ENCODE measurements around the gene GNAZ.
"Not testable (repeated sequence)": the region's sequence is repeated elsewhere in the genome, so short reads cannot be mapped to it uniquely, and the experiment has no call there.

GNAZ gene

DNA sequence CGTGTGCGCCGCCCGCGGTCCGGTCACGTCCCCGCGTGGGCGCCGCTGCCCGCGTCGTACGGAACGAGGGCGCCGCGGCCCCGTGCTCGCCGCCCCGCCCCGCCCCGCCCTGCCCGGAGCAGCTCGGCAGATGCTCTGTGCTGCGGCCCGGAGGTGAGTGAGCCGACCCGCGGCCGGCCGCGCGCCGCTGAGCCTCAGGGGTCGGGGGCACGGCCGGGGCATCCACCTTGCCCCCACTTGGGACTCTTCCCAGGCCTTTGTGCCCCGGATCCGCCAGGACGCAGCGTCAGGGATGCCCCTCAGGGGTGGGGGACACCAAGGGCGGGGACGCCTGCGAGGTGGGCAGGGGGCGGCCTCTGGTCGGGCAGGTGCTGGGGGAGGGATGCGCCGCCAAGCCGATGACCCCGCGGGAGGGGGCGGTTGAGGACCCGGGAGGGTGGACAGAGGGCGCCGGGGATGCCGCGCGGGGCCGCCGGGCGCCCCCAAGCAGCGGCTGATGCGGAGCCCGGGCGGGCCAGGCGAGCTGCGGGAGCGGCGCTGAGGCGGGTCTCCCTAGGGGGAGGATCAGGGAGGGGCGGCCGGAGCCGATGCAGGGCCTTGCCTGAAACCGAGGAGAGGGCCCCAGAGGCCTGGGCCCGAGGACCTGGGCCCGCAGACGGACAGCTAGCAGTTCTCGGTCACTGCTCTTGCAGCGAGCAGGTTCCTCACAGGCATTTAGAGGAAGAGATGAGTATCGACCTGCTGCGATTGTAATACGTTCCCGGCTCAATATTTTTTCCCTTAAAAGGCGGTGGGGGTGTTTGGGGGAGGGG is at the start of gene GNAZ:
Gene GNAZ, plus strand, starts transcription at position 102 of the 812 bp plus-strand sequence. CDS start 25,177 bp downstream, outside the sequence.
- DNase-seq (ENCODE audit: low spot score) = peak; percentile 46

DNA sequence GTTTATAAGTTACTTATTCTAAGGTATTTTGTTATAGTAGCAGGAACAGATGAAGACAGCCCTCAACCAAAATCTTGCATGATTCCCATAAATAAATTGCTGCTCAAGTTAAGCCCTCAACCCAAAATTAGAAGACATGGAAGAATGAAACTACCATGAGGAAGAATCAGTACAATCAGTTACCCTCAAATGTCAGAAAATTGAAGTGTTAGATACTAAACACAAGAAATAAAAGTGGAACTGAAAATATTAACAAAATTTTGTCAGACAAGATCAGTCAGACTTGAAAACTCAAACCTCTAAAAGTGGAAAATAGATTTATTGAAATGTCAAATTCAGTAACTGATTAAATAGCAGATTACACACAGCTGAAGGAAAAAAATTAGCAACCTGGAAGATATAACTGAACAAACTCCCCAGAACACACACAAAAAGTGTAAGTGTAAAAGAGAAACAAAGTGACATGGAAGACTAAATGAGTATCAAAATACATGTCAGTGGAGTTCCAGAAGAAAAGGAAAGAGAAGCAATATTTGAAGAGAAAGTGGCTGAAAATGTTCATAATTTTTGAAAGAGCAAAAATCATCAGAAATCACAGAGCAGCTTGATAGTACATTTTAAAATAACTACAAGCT is 49.5 kb upstream of the GNAZ start:
- no peak for DNase-seq (ENCODE audit: low spot score)

DNA sequence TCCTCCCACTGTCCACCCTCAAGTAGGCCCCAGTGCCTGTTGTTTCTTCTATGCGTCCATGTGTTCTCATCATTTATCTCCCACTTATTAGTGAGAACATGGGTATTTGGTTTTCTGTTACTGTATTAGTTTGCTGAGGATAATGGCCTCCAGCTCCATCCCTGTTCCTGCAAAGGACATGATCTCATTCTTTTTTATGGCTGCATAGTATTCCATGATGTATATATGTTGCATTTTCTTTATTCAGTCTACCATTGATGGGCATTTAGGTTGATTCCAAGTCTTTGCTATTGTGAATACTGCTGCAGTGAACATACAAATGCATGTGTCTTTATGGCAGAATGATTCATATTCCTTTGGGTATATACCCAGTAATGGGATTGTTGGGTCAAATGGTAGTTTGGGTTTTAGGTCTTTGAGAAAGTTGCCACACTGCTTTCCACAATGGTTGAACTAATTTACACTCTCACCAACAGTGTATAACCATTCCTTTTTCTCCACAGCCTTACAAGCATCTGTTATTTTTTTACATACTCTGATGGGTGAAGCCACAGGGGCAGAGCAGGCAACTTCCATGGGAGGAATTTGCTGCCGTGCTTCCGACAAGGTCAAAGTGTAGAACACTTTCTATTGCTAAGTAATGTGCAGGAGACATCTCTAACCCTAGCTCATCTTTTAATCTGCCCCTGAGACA is 48.5 kb upstream of the GNAZ start:
- DNase-seq (ENCODE audit: low spot score) = not testable (repeated sequence)

DNA sequence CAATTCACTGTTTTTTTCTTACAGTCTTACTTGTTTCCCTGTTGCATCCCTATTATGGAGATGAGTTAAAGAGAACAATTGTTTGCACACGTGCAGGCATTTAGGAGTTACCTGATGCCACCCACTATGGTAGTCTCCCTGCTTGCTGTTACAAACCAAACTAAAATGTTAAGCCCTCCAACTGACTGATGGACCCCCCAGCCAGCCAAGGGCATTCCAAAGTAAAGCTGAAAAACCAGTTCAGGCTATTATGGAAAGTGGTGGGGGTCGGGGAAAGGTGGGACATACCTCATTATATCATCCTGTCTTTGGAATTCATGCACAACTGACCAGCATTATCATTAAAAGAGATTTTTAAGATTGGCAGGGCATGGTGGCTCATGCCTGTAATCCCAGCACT is 47.0 kb upstream of the GNAZ start:
- DNase-seq (ENCODE audit: low spot score) = no peak

DNA sequence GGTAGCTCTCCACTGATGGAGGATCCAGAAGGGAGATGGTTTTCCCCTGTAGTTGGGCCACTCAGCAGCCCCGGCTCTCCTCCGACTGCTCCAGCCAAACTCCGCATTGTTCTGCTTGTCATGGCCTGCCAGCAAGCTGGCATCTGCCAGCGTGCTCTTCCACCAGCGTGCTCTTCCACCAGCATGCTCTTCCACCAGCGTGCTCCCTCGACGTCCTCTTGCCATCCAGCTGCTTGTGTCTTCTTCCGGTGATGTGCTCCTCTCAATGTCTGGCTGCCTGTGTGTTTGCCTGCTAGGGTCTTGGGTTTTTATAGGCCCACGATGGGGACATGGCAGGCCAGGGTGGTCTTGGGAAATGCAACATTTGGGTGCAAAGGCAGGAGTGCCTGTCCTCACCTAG is 43.5 kb upstream of the GNAZ start:
- no peak for DNase-seq (ENCODE audit: low spot score)

DNA sequence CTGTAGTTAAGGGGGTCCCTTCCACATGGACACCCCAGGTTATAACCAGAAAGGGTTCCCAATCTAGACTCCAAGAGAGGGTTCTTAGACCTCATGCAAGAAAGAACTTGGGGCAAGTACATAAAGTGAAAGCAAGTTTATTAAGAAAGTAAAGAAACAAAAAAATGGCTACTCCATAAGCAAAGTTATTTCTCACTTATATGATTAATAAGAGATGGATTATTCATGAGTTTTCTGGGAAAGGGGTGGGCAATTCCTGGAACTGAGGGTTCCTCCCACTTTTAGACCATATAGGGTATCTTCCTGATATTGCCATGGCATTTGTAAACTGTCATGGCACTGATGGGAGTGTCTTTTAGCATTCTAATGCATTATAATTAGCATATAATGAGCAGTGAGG is 42.5 kb upstream of the GNAZ start:
- not testable (repeated sequence) for DNase-seq (ENCODE audit: low spot score)

DNA sequence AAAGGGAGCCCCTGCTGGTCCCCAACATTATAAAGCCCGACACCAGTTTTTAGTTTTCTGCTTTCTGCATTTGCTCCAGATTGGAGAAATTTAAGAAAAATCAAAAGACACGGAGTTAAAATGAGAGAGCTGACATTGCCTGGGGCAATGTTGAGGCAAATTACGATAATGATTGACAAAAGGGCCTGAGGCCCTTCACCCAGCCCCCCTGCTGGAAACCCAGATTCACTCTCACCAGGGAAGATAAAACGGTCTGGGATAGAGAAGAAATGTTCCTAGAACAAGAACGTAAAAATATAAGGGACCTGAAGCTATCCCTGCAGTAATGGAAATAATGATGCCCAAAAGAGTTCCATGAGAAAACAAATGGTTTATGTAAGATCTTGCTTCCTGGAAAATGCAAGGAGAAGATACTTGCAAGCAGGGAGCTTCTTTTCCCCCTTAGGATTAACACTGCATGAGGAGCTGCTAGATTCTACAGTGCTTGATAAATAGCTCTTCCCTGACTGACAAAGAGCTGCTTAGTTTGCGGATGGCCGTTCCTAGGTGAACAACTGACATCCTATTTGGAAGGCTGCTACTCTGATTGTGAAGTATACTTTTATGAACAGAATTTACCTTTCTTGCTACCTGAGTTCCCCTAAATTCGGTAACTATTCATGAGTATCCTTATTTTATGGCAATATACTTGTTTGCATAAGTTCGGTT is 40.6 kb upstream of the GNAZ start:
- DNase-seq (ENCODE audit: low spot score) = no peak

DNA sequence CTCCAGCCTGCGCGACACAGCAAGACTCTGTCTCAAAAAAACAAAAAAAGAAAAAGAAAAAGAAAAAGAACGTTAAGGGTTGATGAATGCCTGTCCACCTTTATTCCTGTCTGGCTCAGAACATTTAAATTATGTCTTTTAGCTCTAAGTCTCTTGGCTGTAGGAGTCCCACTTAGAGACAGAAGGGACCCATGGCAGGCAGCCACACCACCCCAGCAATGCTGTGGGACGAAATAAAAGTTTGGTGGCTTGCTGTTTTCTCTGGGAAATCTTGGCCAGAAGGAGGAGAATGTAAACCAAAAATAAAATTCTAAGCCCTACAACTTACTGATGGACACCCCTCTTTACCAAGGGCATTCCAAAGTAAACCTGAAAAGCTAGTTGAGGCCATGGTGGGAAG is 38.9 kb upstream of the GNAZ start:
- no peak for DNase-seq (ENCODE audit: low spot score)

DNA sequence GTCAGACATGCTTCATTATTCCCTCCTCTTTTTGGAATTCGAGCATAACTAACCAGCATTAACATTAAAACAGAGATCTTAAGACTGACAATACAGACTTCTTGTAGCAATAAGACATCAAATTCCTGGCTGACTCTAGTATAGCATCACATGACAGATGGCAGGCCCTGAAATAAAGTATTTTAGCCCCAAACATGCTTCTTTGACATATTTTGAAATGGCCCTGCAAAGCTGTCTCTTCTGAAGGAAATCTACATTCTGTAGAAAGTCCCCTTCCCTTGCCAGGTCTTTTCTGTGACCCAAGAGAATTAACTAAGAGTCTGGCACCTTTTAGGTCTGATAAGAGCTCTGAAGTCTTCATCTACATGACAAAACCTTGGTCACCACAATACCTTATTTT is 38.5 kb upstream of the GNAZ start:
- no peak for DNase-seq (ENCODE audit: low spot score)

DNA sequence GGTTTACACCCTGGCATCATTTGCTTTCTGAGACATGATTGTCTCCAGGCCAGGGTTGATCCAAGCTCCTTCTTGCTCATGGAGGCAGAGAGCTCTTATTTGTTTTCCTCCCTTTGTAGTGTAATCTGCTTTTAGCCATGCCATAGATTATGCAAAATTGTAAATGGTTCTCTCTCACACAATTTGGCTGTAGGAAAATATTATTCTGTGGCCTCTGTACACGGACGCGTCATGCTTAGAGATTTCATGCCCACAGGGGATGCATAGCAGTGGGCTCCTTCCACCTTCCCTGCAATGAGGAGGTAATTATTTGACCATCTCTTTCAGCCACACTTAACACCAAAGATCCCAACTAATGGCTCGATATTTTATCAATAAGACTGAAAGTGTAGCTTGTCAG is 37.7 kb upstream of the GNAZ start:
- no peak for DNase-seq (ENCODE audit: low spot score)

DNA sequence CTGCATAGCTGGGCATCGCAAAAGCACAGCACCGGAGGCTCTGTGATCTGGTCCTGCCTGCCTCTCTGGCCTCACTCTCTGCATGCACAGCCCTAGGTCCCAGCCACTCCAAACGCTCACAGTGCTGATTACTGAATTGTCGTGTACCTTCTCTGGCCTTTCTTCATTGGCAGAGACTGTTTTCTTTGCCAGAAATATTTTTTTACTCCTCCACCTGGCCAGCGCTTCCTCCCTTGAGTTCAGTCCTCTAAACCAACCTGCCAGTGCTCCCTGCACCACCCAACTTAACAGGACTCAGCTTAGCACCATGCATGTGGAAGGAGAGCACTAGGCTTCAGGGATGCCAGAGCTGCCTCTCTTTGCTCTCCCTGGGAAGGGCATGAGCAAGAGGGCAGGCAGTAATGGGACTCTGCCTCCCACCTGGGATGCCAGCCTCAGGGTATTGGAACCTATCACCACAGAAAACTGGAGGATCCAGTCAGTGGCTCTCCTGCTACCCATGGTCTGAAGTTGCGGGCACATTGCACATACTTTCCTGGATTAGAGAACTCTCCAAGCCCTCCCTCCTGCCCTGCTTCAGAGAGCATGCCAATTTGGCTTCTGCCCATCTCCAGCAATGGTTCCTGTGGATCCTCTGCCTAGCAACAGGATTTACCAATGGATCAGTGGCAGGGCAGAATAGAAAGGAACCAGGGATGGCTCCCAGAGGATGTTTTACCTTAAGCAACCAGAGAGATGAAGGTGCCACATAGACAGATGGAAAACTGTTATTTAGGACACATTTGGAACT is 37.0 kb upstream of the GNAZ start:
- DNase-seq (ENCODE audit: low spot score) = no peak

DNA sequence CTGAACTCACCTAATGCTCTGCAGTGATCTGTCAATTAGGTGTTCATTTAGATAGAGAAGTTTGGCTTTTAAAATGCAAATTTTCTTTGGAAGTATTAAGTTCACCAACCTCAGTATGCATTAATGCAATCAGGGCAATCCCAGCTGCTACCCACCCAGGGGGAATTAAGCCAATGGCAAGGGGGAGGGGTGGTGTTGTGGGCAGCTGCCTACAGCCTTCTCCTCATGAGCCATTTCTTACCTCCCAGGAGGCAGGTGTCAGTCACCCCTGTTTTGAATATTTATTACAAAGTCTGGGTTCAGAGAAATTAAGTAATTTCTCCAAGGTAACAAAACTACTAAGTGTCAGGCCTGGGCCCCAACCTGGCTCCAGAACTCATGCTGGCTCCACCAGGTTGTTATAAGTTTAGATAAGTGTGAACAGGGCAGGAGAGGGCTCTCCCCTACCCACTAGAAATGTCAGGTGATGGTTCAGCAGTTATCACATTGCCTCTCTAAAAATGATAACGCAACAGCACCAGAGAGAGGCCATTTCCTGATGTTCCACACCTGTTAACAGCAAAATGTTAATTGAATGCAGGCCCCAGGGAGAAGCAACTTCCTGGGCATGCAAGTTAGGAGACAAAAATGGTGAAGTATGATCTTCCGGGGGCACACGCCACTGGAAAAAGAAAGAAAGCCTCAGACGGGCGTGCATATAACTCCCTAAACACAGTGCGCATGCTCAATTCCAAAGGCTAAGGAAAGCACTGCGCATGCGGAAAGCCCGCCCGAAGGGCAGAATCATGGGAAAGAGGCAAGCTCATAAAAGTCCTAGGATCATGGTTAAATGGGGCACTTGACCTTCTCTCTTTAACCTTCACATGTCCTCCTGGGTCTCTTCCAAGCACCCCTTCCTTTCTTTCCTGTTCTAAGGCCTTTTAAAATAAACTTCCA is 35.4 kb upstream of the GNAZ start:
- DNase-seq (ENCODE audit: low spot score) = peak; percentile 83

DNA sequence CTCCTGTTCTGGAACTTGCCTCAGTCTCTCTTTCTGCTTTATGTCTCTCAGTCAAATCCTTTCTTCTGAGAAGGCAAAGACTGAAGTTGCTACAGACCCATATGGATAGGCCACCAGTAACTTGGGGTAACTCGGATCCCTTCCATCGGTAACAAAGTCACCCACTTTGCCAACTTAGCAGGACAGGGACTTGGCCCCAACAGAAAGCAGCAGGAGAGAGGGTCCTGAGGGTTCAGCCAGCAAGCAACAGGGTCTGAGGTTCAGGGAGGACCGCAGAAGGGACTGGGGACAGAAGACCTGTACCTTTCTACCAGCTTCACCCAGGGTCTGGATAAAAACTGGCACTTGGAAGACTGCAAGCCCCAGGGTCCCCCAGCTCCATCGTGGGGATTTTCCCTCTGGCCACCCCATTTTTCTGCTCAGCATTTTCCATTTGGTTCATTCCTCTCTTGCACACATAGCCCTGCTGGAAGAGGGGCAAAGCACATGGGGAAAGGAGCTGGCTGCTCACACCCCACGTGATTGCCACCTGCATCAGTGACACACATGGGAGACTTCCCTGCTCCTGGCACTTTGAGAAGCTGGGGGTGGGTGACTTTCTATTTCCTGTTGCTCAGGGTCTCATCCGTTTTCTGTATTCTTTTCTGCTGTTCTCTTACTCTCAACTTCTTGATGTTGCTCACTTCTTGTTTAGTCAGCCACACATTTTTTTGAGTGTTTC is 34.6 kb upstream of the GNAZ start:
- DNase-seq (ENCODE audit: low spot score) = peak; percentile 92

DNA sequence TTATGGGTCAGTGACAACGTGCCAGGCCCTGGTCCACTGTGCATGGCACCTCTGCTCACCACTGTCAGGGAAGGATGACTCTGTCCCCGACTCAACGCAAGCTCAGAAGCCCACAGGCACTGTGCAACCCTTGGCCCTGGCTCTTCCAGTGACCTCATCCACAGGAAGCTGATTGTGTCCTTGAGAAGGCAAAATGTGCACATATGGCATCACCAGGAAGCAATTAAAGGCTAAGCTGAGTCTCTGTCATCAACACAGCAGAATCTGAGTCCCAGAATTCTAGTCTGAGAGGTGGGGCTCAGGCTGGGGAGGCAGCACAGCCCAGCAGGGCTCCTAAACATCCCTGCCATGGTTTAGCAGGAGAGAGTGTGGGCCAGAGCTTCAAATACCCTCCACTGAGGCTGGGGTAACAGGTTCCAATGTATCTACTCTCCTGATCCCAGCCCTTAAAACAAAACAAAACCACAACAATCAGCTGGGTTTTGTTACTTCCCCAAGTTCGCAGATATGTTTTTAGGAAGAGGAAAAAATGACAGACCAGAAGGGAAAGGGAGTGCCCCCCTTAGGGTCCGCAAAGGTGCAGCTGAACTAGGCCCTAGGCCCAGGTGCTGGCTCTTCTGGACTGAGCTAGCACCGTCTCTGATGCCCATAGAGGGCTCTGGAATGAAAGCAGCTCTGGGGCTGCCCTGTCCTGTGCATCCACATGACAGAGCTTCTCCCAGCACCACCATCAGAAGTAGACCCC is 33.5 kb upstream of the GNAZ start:
- DNase-seq (ENCODE audit: low spot score) = peak; percentile 42

DNA sequence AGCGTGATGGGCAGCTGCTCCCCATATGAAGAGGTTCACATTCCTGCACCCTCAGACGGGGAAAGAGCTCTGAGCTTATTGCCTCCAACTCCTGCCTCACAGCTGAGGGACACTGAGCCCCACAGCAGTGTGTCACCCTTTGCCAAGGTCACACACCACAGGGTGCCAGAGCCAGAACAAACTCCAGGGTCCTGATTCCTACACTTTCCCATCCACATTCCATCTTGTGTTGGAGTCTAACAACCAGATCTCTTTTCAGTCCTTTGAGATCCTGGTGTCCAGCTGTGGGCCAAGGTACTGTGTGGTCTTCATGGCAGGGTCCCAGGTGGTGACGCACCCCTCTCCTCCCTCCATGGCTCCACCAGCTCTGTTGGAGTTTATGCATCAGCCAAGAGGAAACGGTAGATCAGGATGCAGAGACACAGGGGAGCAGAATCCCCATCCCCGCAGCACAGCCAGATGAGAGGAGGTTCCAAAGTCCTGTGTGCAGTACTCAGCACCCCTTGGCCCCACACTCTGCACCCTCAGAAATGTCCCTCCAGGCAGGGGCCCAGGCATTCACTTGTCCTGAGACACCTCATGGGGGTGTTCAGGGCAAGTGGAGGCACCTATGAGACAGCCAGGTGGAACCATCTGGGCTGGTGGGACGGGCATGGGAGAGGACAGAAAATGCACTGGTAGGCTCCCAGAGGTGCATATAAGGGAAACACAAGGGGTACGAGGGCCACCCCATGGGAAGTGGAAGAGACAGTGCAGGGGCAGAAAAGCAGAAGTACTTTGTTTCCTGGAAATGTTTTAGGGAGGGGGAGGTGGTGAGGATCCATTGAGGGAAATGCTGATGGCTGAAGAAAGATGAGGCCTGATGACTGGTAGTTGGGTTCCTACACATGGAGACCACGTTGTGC is 32.6 kb upstream of the GNAZ start:
- DNase-seq (ENCODE audit: low spot score) = no peak

DNA sequence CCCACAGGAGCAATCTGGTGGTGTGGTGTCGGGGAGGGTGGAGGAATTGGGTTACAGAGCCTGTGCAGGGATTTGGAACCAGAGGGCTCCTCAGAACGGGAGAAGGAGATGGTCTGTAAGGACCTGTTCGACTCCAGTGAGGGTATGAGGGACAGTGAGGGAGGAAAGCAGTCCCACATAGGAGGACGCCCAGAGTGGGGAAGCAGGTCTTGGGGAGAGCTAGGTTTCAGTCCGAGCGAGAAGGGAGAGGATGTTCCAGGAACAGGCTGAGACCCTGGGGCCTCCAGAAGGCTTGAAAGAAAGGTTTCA is 32.0 kb upstream of the GNAZ start:
- no peak for DNase-seq (ENCODE audit: low spot score)

DNA sequence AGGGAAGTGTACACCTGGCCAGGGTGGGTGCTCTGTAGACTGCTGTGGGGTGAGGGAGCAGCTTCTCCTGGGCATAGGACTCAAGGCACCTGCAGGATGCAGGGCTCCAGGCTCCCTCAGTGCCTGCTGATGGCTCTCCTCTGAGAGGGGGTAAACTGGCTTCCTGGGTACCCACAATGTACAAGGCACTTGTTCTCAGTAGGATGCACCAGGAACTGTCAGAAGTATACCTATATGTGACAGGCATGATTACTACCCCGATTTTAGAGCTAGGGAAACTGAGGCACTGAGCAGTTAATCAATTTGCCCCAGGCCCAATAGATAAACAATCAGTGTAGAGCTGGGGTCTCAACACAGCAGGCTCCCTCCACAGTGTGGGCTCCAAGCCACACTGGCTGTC is 31.4 kb upstream of the GNAZ start:
- DNase-seq (ENCODE audit: low spot score) = no peak

DNA sequence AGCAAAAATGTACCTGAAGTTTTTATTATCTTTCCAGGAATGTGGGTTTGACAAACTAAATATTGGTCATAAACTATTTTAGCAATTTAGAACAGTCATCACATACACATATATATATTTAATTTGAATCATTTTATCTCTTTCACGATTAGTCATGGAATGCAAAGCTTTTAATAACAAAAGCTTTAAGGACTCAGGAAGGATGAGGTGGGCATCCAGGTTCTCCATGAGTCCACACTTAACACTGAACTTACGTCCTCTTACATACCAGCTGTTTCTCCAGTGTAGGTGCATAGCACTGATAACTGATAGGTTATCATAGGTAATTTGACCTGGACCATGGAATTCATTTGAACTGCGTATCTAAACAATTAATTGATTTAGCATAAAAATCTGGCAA is 28.1 kb upstream of the GNAZ start:
- DNase-seq (ENCODE audit: low spot score) = no peak

Measured in NAMALWA (cell line).